NCI-H2171 (cell line): Measurements from ENCODE around the gene PLEKHA1.

Experiments
- DNase-seq: peaks from one replicate; lab custom pipeline; 2025; lab: John Stamatoyannopoulos, UW

The PLEKHA1 gene

DNA sequence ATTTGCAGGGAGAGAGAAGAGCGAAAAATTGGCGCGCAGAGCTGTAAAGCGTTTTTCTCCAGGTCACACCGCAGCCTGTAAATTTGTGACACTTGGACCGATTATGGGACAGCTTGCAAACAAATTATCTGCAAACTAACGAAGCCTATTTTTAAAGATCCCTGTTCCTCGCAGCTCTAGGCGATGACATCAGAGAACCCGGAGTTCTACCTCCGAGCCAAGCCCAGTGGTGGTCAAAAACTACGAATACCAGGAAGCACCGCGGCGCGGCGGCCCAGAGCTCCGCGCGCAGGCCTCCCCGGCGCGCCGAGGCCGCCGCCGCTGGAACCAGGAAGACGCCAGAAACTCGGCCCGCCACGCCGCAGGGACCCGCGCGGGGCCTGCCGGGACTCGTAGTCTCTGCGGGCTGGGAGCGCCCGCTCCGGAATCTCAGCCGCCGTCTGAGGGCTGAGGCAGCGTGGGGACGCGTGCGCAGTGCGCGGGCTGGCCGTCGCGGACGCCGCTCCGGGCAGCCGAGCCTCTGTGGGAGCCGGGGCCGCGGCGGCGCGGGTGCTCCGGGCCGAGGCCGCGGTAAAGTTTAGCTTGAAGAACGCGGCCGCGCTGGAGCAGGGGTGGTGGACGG is at the start of gene PLEKHA1:
TSS of gene PLEKHA1 (plus strand) at position 472 of the 622 bp plus-strand sequence. CDS start 18,493 bp downstream, outside the sequence.
- peak; percentile 79 for DNase-seq

DNA sequence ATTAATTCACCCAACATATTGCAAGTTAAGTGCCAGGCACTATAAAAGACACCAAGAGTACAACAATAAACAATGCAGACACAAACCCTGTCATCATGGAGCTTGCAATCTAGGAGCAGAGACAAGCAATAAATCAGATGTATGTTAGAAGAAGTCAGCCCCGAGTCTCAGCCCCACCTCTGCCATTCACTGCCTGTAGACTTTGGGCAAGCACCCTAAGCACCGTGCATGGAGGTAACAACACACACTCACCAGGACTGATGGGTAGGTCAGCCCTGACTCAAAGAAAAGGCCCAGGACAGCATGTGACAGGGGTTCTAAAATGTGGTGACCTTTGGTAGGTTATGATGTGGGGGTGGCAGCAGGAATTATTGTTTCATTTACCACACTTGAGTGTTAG is 49.3 kb upstream of the PLEKHA1 start:
- DNase-seq, result no peak

DNA sequence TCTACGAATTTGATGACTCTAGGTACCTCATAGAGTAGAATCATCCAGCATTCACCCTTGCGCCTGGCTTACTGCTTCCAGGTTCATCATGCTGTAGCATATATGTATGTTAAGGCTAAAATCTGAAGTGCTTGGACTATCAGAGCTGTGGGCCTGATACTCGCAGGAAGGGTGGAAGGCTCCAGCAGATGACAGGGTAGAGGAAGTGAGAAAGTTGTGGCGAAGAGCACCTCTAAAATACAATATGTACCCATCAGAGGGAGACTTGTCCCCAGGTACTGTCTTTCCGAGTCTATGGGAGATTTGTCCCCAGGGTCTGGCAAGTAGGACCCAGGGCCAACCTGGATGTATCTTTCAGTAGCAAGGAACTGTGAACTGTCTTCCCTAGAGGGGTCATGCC is 48.1 kb upstream of the PLEKHA1 start:
- DNase-seq, result no peak

DNA sequence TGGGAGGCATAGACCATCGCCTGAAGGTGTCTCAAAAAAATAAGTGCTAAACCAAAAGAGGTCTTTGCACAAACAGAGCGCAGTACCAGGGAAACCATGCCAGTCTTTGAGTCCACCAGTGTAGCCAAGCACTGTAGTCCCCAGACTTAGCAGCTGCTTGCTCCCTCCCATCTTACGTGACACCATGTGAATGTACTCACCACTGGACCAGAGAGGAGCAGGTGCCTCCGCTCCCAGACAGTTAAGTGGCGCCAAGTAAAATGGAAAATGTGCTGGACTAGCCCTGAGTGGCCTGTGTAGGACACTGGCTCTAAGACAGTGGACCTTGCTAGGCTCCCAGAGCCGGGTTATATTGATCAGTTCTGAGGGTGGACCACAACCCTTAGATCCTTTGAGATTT is 47.7 kb upstream of the PLEKHA1 start:
- DNase-seq, result no peak

DNA sequence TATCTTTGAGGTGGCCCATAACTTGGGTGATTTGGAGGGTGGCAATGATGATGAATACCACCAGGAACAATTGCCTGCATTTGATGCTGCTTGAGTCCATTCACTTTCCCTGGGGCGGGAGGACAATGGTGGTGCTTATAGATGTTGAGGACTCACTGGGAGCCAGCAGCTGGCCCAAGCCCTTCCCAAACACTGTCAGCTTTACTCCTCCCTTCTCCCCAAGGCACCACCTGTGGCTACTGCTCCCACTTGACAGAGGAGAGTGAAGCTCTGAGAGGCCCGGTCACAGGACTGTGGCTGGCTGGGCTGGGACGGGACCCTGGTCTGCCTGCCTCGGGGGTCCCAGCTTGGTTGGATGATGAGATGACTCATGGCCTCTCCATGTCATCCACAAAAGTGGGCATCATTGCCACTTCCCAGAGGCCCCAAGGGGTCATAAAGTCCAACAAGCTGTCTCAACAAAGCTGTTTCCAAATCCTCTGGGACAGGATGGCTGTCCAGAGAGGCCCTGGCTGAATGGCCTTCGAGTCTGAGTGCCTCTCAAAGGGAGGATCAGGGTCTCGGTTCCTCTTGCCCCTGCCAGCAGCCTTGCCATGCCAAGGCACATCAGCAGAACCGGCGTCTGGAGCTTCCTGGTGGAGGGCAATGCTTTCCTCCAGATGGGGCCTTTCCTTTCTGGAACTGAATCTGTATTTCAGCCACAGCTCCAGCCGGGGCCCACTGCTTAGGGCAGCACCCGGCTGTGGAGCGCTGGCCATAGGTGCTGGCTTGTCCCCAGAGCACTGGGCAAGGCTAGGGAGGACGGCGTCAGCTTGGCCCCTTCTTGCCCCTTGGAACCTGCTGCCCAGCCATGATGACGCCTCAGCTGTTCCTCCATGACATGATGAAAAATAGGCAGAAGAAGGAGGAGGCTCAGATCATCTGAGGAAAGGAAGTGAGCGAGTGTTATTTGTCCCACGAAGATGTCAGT is 47.0 kb upstream of the PLEKHA1 start:
- DNase-seq, result no peak

DNA sequence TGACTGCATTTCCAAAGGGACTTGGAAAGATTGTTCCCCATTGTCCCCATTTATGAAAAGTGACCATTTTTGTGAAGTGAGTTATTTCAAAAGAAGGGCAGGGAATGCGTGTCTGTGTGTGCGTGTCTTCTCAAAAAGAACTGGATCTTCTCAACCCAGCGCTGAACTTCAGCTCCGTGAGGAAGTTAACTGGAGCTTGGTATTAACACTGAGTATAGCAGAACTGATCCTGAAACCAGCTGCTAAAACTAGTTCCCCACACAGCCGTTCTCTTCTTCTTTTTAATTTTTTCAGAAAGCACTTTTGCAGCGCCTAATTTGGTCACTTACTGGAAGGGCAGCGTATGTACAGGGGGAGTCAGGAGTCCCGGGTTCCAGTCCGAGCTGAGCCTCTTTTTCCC is 45.8 kb upstream of the PLEKHA1 start:
- DNase-seq, result no peak

DNA sequence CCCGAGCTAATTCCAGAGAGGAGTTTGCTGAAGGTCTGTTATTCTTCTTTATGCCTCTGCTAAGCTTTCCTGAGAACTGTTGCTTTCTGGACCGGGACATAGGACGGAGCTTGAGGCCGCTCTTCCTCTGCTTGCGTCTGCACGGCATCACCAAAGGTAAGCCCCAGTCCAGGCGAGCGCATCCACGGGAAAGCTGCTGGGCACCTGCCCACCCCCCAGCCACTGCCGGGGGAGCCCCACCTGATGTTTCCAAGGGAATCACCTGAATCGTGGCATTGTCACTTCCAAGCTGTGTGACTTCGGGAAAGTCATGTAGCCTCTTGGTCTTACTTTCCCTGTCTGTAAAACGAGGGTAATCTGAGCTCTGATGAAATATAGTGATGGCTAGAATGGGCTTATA is 45.1 kb upstream of the PLEKHA1 start:
- no peak for DNase-seq

DNA sequence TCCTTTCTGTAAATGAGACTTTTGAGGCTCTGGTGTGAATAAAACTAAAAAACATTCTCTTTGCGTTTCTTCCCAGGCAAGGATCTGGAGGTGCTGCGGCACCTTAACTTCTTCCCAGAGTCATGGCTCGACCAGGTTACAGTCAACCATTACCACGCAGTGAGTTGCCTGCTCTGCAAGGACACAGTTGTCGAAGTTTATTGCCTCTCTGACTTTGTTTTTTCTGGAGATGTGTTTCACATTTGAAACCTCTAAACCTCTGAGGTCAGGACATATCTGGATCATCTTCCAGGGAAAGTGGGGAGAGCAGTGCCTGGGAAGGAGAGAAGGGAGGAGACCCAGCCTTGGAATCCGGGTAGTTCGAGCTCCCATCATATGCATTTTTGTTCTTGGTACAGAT is 43.4 kb upstream of the PLEKHA1 start:
- no peak for DNase-seq

DNA sequence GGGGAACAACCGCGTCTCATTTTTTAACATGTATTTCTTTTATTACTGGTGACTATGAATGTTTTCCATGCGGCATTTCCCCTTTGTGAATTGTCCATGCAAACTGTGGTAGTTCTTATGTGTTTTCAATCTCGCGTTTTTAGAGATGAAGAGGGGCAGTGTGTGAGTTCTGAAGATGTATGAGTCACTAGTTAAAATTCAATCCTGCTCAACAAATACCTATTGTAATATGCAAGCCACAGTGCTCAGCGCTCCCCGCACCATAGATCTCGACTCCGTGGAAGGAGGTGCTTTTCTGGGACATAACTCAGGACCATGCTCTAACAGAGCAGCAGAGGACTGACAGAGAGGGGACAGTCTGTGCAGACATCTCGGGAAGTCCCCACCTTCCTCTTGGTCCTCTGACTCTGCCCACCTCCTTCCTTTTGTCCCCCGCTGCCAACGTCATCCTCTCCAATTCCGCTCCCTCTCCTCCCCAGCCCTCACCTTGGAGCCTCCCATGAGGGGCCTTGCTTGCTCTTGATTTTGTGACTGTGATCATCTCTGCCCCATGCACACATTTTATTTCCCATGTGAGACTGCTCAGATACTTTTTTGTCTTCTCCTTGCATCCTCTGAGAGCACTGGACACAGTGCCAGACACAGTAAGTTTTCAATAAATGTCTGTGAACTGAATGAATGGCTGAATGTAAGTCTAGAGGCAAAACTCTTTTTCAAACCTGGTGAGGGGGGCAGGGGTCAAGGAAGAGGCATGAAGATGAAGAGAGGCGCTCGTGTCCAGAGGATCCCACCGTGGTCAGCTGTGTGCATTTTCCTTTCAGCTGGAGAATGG is 42.7 kb upstream of the PLEKHA1 start:
- DNase-seq, result no peak

DNA sequence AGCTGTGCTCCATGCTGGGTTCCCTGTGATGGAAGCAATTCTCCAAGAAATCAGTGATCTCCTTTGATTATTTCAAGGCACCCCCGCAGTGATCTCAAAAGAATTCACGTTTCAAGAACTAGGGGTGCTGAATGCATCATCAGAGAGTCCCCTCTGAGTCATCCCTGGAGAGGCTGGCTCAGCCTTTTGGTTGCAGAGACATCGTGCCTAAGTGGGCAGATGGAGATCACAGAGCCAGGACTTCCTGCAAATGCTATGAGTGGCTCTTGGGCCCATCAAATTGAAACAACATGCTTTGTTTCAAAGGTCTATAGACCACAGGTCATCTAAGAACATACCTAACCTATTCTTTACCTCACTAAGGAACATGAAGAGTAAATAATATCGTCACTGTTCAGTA is 41.5 kb upstream of the PLEKHA1 start:
- DNase-seq, result no peak

DNA sequence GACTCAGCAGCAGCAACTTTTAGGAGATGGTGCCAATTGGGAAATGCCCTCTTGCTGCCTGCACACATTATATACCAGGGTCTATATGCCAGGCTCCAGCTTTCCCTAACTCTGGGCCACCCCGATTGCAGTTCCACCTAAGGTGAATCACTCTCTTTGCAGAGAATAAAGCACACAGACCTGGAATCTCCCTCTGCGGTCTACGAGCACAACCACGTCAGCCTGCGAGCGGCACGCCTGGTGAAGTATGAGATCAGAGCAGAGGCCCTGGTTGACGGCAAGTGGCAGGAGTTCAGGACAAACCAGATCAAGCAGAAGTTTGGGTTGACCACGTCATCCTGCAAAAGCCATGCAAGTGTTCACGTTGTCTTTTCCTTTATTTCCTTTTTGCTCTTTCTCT is 38.2 kb upstream of the PLEKHA1 start:
- DNase-seq, result no peak

DNA sequence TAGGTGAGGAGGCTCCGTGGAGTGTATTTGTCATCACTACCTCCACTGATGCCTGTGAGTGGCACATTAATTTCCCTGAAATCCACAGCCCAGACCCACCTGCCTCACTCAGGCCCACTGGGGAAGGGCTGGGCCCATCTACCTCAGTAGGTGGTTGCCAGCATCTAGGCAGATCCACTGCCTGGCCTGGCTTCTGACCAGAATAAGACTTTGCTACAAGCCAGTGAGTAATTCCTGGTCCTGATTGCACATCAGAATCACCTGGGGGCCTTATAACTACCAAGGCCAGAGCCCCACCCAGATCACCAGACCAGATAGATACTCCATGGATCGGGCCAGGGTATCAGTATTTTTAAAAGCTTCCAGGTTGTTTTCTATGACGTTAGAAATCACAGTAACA is 37.5 kb upstream of the PLEKHA1 start:
- DNase-seq, result no peak

DNA sequence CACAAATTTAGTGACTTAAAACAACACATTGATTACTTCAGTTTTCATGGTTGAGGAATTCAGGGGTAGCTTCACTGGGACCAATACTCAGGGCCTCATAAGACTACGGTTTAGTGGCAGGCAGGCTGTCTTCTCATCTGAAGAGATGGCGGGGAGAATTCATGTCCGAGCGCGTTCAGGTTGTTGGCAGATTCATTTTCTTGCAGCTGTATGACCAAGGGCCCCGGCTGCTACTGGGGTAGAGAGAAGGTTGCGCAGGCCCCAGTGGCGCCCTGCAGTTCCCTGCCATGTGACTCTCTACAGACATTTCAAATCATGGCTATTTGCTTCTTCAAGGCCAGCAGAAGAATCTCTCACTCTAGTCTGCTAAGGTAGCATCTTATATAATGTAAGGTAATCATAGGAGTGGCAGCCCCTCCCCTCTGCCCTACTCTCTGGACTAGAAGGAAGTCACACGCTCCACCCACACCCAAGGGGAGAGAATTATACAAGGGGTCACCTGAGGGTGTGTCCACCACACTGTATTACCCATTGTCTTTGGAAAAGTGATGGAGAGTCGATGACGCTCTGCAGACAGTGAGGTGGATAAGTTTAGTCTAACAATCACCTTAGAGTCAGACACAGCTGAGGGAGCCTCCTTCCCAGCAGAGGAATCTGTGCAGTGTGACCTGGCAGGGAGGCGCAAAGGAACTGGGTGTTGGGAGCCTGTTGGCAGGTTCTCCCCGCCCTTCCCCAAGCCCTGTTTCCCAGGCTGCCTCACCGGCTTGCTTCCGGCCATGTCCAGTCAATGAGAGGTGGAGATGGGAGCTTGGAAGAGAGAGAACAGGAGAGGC is 35.7 kb upstream of the PLEKHA1 start:
- DNase-seq, result no peak

DNA sequence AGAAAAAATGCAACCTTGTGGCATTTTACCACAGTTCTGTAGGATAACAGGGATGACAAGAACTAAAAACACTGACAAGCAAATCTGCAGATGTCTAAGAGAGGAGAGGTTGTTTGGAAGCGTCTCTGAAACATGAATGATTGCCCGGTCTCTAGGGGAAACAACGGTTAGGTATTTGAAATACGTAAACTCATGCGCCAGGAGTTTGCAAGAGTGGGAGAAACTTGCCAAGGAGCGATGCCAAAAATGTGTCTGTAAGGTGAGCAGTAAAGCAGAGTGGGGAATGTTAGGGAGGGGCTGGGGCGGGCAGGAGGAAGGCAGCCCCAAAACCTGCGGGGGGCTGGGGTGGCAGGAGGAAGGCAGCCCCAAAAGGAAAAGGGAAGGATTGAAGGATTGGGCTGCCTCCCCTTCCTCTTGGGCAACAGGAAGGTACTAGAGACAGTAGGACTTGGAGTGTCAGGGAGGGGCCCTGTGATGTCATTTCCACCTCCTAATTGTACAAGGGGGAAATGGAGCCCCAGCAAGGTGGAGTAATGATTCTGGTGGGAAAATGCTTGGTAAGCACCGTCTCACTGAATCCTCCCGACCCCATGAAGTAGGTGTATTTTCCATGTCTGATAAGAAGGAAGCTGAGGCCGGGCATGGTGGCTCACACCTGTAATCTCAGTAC is 33.2 kb upstream of the PLEKHA1 start:
- no peak for DNase-seq

DNA sequence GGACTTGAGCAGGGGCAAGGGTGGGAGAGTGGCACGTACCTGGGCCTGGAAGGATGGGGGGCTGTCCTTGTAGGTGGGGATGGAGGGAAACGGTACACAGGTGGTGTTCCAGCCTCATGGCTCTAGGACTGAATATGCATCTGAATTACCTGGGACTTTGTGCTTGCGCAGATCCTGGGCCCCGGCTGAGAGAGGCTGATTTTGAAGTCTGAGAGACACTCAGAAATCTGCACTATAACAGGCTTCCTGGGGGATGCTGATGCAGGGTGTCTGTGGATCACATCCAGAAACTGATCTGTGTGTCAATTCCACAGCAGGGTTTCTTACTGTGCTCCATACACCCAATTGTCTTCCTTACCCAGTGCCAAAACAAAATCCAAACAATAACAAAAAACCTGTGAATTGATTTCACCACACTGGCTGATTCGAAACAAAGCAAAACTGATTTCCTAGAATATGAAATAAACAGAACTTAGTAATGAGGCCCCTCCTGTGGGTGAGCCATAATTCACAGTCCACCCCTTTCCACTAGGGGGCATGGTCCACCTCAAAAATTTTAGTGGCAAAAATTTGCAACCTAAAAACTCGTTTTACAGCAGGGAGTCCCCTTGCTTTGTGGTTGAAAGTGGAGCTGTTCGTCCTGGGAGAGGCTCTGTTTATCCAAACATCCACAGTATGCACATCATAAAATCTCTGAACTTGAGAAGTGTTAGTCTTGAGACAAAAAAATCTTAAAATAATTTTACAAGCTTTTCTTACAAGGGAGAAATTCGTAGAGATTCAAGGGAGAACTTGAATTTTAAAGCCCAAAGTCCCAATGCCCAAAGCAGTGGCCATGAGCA is 32.0 kb upstream of the PLEKHA1 start:
- DNase-seq, result no peak

DNA sequence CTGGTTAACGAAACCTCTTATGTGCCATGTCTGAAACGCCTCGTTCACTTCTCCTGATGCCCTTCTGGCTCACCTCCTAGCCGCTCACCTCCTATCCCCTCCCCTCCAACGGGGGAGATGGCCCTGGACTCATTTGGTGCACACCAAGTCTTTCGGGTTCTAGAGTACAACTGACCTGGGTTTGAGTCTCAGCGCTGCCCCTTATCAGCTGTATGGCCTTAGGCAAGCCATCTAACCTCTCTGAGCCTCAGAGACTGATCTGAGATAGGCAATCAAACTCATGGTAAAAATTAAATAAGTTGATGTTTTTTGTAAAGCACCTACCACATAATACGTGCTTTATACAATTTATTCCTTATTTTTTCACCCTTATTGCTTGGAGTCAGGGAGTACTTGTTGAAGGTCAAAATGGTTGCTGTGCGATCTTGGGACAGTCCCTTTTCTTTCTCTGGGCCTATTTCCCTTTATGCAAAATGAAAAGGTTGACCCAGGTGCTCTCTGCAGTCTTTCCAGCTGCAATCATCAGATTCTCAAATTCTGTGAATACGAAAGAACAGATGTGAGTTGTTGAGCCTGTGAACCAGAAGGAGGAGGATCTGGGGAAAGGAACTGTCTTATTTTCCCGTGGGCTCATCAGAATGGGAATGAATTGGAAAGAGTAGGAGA is 31.2 kb upstream of the PLEKHA1 start:
- DNase-seq, result no peak

DNA sequence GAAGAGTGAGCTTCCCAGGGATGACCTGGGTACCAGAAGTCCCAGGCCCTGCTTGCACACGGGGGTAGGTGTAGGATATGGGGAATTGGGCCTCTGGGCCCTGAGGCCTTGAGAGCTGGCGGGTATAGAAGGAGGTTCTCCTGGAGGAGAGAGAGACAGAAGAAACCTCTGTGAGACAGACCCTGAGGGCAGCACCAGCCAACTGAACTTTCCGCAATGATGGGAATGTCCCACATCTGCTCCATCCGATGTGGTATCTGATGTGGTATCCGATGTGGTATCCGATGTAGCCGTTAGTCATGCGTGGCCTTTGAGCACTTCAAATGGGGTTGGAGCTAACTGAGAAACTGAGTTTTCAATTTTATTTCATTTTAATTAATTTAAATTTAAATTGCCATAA is 30.6 kb upstream of the PLEKHA1 start:
- no peak for DNase-seq

DNA sequence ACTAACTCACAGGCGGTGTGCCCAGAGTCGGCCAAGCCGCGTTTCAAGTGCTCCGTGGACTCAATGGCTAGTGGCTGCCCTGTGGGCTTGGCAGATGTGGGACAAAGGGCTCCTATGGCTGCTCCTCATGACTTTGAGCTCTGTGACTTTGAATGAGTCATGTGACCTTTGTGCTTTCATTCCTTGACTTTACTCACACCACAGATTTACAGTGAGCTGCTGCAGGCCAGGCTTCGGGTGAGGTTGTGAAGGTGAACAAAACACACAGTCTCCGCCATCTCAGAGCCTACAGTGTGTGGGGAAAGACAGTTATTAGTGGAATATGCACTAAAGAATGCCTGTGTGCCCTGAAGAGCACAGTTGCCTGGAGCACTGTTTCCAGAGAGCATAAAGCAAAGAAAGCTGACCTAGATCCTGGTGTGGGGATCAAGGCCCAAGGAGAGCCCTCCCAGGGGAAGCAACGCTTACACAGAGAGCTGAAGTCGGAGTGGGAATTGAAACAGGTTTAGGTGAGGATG is 29.7 kb upstream of the PLEKHA1 start:
- no peak for DNase-seq

DNA sequence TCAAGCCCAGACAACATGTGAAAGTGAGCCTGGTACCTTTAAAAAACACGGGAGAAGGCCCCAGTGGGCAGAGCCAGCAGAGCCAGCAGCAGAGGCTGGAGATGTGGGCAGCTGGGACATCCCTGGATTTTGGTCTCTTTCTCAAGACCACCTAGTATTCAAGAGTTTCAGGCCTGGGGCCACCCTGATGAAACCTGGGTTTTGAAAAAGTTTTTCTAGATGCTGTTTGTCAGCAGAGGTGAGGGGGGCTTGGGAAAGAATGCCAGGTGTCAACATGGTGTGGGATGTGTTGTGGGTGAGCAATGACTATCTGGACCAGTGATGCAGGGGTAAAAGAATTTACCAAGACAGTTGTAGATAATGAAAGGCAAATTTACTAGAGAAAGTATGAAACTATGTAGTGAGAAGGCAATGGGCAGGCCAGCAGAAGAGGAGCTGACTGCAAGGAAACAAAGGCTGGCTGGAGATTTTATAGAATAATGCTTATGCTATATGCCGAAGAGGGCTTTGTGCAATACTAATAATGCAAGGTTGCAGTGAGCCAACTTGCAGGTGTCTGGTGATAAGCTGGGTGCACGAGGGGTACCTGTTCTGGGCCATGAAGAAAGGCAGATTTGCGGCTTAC is 28.1 kb upstream of the PLEKHA1 start:
- DNase-seq, result no peak
